ENCODE measurements around the gene PLXNB1. TPM values are rescaled to one million over a fixed set of nuclear protein-coding genes. Genes with fewer than 3 reads are reported as not detected.

Gene PLXNB1
- total RNA-seq, 2 donors from 2014 or later, result 175 to 216 TPM

DNA sequence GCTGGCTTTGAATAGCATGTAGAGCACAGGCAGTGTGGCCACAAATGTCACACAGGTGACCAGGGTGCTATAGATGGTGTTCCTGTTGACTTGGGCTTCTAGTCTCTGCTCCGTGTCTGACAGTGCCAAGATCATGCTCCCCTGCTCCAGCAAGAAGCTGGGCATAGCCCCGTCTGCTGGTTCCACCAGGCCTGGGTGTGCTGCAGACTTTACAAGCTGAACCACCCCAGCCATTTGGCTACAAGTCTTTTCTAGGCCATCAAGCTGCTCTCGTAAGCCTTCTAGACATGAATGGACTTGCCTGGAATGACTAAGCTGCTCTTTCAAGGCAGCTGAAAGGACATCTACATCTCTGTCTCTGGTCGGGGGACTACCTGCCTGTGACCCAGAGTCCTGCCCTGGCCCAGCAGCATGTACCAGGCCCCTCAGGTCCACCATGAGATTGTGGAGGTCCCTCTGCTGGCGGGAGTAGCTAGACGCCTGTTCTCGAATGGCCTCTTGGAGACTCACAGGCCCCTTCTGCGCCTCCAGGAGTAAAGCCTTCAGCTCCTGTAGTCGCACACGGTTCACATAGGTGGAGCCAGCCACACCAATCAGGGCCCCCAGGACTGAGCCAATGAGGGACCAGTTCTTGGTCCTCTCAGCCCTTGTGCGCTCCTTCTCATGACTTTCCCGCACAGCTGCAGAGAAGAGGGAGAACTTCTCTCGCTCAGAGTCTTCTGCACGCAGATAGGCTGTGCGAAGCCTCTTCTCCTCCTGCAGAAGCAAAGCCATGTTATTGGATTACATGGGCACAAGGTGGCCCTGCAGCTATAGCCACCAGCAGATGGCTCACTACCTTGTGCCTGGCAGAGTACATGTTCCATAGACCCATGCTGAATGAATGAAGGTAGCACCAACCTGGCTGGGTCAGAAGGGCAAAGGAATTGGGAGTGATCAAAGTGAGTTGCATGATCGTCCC is 2.8 kb upstream of the PLXNB1 start:
- peak; percentile 91 for DNase-seq
- no peak overlapping the region for H3K4me3 Mint-ChIP-seq
- Histone ChIP-seq H3K9ac (ENCODE audit: extremely low read depth, low read length, poor library complexity, severe bottlenecking) (no peak overlapping the region), H3K36me3 (ENCODE audit: control insufficient read depth, insufficient read depth, low read length) (peaks cover 34% of the 10 kb centered on the region), H3K27ac (ENCODE audit: low read depth, low read length) (no peak overlapping the region), H3K4me3 (ENCODE audit: low read length) (no peak overlapping the region), H3K27me3 (ENCODE audit: control insufficient read depth, insufficient read depth, low read length, poor library complexity, severe bottlenecking) (no peaks in the 10 kb centered on the region), H3K4me1 (ENCODE audit: control insufficient read depth, insufficient read depth, low read length) (peaks cover 11% of the 10 kb centered on the region), H3K9me3 (ENCODE audit: control insufficient read depth, low read length) (no peaks in the 10 kb centered on the region)
- H3K9me3 Mint-ChIP-seq, result no peaks in the 10 kb centered on the region
- 83 to 91% methylated on average over 16 of the region's 16 CpGs for WGBS, 2 experiments (ENCODE audit: insufficient coverage in 1 of 2, insufficient read length in 1 of 2)
- peaks cover 21% of the 10 kb centered on the region for H3K4me1 Mint-ChIP-seq
- no peaks in the 10 kb centered on the region for H3K27me3 Mint-ChIP-seq (ENCODE audit: insufficient read depth)
- H3K27ac Mint-ChIP-seq, result peak overlapping the region; percentile 82
- H3K36me3 Mint-ChIP-seq (ENCODE audit: low read depth), result peaks cover 30% of the 10 kb centered on the region
- TF ChIP-seq, protein P1, sequence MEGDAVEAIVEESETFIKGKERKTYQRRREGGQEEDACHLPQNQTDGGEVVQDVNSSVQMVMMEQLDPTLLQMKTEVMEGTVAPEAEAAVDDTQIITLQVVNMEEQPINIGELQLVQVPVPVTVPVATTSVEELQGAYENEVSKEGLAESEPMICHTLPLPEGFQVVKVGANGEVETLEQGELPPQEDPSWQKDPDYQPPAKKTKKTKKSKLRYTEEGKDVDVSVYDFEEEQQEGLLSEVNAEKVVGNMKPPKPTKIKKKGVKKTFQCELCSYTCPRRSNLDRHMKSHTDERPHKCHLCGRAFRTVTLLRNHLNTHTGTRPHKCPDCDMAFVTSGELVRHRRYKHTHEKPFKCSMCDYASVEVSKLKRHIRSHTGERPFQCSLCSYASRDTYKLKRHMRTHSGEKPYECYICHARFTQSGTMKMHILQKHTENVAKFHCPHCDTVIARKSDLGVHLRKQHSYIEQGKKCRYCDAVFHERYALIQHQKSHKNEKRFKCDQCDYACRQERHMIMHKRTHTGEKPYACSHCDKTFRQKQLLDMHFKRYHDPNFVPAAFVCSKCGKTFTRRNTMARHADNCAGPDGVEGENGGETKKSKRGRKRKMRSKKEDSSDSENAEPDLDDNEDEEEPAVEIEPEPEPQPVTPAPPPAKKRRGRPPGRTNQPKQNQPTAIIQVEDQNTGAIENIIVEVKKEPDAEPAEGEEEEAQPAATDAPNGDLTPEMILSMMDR (conservative IDR thresholded peaks at IDR 0.05), result peak; percentile 67

GRCh38 chr3:48431224-48432029 is 1.5 kb upstream of the PLXNB1 start:
- TF ChIP-seq, protein P1 (conservative IDR thresholded peaks at IDR 0.05), result no peak
- Histone ChIP-seq H3K36me3 (ENCODE audit: control insufficient read depth, insufficient read depth, low read length) (peaks cover 34% of the 10 kb centered on the region), H3K9ac (ENCODE audit: extremely low read depth, low read length, poor library complexity, severe bottlenecking) (no peak overlapping the region), H3K27ac (ENCODE audit: low read depth, low read length) (no peak overlapping the region), H3K4me1 (ENCODE audit: control insufficient read depth, insufficient read depth, low read length) (peaks cover 14% of the 10 kb centered on the region), H3K9me3 (ENCODE audit: control insufficient read depth, low read length) (no peaks in the 10 kb centered on the region), H3K27me3 (ENCODE audit: control insufficient read depth, insufficient read depth, low read length, poor library complexity, severe bottlenecking) (no peaks in the 10 kb centered on the region), H3K4me3 (ENCODE audit: low read length) (no peak overlapping the region)
- peaks cover 30% of the 10 kb centered on the region for H3K4me1 Mint-ChIP-seq
- H3K27me3 Mint-ChIP-seq (ENCODE audit: insufficient read depth), result no peaks in the 10 kb centered on the region
- DNase-seq, result no peak
- no peaks in the 10 kb centered on the region for H3K9me3 Mint-ChIP-seq
- H3K4me3 Mint-ChIP-seq, result peak overlapping the region; percentile 90
- WGBS, 2 experiments (ENCODE audit: insufficient coverage in 1 of 2, insufficient read length in 1 of 2), result 87 to 90% methylated on average over 3 to 8 of the region's 8 CpGs
- peak overlapping the region; percentile 94 for H3K27ac Mint-ChIP-seq
- peaks cover 32% of the 10 kb centered on the region for H3K36me3 Mint-ChIP-seq (ENCODE audit: low read depth)

- Mint-ChIP-seq H3K9me3 (no peaks in the 10 kb centered on the region), H3K36me3 (ENCODE audit: low read depth) (peaks cover 32% of the 10 kb centered on the region), H3K4me3 (peak overlapping the region; percentile 90), H3K27ac (peak overlapping the region; percentile 94), H3K4me1 (peaks cover 36% of the 10 kb centered on the region), H3K27me3 (ENCODE audit: insufficient read depth) (no peaks in the 10 kb centered on the region)
- Histone ChIP-seq H3K4me1 (ENCODE audit: control insufficient read depth, insufficient read depth, low read length) (peaks cover 14% of the 10 kb centered on the region), H3K4me3 (ENCODE audit: low read length) (no peak overlapping the region), H3K27ac (ENCODE audit: low read depth, low read length) (no peak overlapping the region), H3K9ac (ENCODE audit: extremely low read depth, low read length, poor library complexity, severe bottlenecking) (no peak overlapping the region), H3K36me3 (ENCODE audit: control insufficient read depth, insufficient read depth, low read length) (peaks cover 34% of the 10 kb centered on the region), H3K9me3 (ENCODE audit: control insufficient read depth, low read length) (no peaks in the 10 kb centered on the region), H3K27me3 (ENCODE audit: control insufficient read depth, insufficient read depth, low read length, poor library complexity, severe bottlenecking) (no peaks in the 10 kb centered on the region)
- 95 to 100% methylated on average over 1 of the region's 1 CpG for WGBS, 2 experiments (ENCODE audit: insufficient coverage in 1 of 2, insufficient read length in 1 of 2)
- no peak for DNase-seq
- TF ChIP-seq, protein P1 (conservative IDR thresholded peaks at IDR 0.05), result no peak
These were observed 819 bp upstream of the PLXNB1 start for GRCh38 chr3:48430708-48431101.

Data from endodermal cell (in vitro differentiated cells).